ENCODE data around the gene CGREF1.

Gene CGREF1

DNA sequence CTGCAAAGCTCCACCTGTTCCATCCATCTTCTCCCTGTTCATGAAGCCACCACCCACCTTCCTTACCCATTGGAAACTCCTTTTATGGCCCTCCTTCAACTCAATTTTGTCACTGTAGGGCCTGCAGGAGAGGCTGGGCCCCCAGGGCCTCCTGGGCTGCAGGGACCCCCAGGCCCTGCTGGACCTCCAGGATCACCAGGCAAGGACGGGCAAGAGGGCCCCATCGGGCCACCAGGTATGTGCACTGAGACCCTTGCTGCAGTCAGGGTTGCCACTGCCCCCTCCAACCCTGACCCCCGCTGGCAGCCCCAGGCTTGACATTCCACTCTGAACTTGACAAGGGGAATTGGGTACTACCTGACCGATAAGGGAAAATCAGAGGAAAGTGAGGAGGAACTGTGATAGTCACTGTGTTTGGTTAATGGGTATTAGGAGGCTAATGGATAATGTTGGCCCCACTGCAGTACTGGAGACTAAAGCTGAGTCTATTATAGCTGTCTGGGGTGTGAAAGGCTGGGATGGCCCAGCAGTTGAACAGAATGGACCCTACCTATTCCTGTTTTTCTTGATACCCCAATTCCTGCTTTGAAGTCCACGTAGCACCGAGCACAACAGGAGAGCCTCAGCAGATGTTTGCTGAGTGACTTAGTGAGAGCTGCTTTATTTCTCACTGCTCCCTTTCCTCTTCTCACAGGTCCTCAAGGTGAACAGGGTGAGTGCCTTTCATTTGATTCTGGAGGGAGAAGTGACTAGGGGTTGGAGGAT lies 34.4 kb downstream of the CGREF1 start:
- ChIA-PET CTCF (interaction anchor here (0.7 to 2.9 kb wide), 6 partner anchors 9 to 196 kb away, joined by 3 to 11 read pairs (median 3); no protein-coding TSS in a partner anchor), POLR2A (interaction anchor here (0.6 to 4.1 kb wide), 3 partner anchors 12 to 68 kb away, joined by 4 to 45 read pairs (median 7); partner anchors contain the start of gene OST4)
- Histone ChIP-seq H3K4me3 (ENCODE audit: low read depth, low read length) (no peak overlapping the region), H3K36me3 (ENCODE audit: control insufficient read depth in 2 of 2, insufficient read depth in 1 of 2, low read length in 2 of 2) (peaks cover 0 to 7% of the 10 kb centered on the region in 2 experiments; a peak in 1 of 3 replicates), H3K9me3 (ENCODE audit: control insufficient read depth, insufficient read depth, low read depth, low read length) (no peaks in the 10 kb centered on the region), H3K4me1 (ENCODE audit: control insufficient read depth, insufficient read depth, low read length) (peaks cover 8% of the 10 kb centered on the region), H3K27ac (ENCODE audit: extremely low read depth, low read depth, low read length) (no peak overlapping the region)
- TF ChIP-seq KLF8 (tag by site-specific recombination; IDR thresholded peaks at IDR 0.05) (no peak), PRDM1 (tag by site-specific recombination; IDR thresholded peaks at IDR 0.05) (no peak), GLIS2 (tag by site-specific recombination; IDR thresholded peaks at IDR 0.05) (peak; percentile 42; the same call in 1 of the 2 replicates), ZNF785 (tag by site-specific recombination; IDR thresholded peaks at IDR 0.05) (no peak), KLF9 (tag by site-specific recombination; IDR thresholded peaks at IDR 0.05; ENCODE audit: low read depth) (no peak), ZBTB48 (tag by site-specific recombination; IDR thresholded peaks at IDR 0.05) (peak; percentile 19; the same call in 1 of the 2 replicates)
- TF ChIP-seq, protein P1, sequence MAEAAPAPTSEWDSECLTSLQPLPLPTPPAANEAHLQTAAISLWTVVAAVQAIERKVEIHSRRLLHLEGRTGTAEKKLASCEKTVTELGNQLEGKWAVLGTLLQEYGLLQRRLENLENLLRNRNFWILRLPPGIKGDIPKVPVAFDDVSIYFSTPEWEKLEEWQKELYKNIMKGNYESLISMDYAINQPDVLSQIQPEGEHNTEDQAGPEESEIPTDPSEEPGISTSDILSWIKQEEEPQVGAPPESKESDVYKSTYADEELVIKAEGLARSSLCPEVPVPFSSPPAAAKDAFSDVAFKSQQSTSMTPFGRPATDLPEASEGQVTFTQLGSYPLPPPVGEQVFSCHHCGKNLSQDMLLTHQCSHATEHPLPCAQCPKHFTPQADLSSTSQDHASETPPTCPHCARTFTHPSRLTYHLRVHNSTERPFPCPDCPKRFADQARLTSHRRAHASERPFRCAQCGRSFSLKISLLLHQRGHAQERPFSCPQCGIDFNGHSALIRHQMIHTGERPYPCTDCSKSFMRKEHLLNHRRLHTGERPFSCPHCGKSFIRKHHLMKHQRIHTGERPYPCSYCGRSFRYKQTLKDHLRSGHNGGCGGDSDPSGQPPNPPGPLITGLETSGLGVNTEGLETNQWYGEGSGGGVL (tag by site-specific recombination; IDR thresholded peaks at IDR 0.05), result no peak

- H3K27ac ChIP-seq (ENCODE audit: extremely low read depth, low read depth, low read length), result no peak overlapping the region
- no peaks in the 10 kb centered on the region for H3K9me3 ChIP-seq (ENCODE audit: control insufficient read depth, insufficient read depth, low read depth, low read length)
- peaks cover 8% of the 10 kb centered on the region for H3K4me1 ChIP-seq (ENCODE audit: control insufficient read depth, insufficient read depth, low read length)
- CTCF ChIA-PET, result interaction anchor here (0.6 to 2.9 kb wide), 5 partner anchors 11 to 286 kb away, joined by 3 to 11 read pairs (median 4); no protein-coding TSS in a partner anchor
- no peaks in the 10 kb centered on the region for H3K36me3 ChIP-seq (ENCODE audit: control insufficient read depth in 2 of 2, insufficient read depth in 1 of 2, low read length in 2 of 2)
- POLR2A ChIA-PET, result interaction anchor here (0.6 to 4.1 kb wide), 5 partner anchors 11 to 152 kb away, joined by 4 to 45 read pairs (median 7); partner anchors contain the start of genes AGBL5 and OST4
- TF ChIP-seq SCRT2 (tag by site-specific recombination; IDR thresholded peaks at IDR 0.05) (0 out of 2 replicates have a peak, but pooled peaks have one; percentile 11), ZNF837 (tag by site-specific recombination; IDR thresholded peaks at IDR 0.05) (no peak), ZNF449 (tag by site-specific recombination; IDR thresholded peaks at IDR 0.05) (0 out of 2 replicates have a peak, but pooled peaks have one; percentile 34), ZNF112 (tag by site-specific recombination; IDR thresholded peaks at IDR 0.05) (no peak)
- no peak overlapping the region for H3K4me3 ChIP-seq (ENCODE audit: low read depth, low read length)
Observed at GRCh38 chr2:27083410-27084296, 35.3 kb downstream of the CGREF1 start.

DNA sequence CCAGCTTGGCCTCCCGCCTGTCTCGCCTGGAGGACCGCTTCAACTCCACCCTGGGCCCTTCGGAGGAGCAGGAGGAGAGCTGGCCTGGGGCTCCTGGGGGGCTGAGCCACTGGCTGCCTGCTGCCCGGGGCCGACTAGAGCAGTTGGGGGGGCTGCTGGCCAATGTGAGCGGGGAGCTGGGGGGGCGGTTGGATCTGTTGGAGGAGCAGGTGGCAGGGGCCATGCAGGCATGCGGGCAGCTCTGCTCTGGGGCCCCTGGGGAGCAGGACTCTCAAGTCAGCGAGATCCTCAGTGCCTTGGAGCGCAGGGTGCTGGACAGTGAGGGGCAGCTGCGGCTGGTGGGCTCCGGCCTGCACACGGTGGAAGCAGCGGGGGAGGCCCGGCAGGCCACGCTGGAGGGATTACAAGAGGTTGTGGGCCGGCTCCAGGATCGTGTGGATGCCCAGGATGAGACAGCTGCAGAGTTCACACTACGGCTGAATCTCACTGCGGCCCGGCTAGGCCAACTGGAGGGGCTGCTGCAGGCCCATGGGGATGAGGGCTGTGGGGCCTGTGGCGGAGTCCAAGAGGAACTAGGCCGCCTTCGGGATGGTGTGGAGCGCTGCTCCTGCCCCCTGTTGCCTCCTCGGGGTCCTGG lies 36.0 kb downstream of the CGREF1 start:
- Histone ChIP-seq H3K4me1 (ENCODE audit: control insufficient read depth, insufficient read depth, low read length) (peaks cover 8% of the 10 kb centered on the region), H3K36me3 (ENCODE audit: control insufficient read depth in 2 of 2, insufficient read depth in 1 of 2, low read length in 2 of 2) (no peaks in the 10 kb centered on the region), H3K27ac (ENCODE audit: extremely low read depth, low read depth, low read length) (no peak overlapping the region), H3K9me3 (ENCODE audit: control insufficient read depth, insufficient read depth, low read depth, low read length) (no peaks in the 10 kb centered on the region), H3K4me3 (ENCODE audit: low read depth, low read length) (no peak overlapping the region)
- TF ChIP-seq ZNF292 (tag by site-specific recombination; IDR thresholded peaks at IDR 0.05; ENCODE audit: borderline replicate concordance, low read depth) (no peak), SP3 (tag by site-specific recombination; IDR thresholded peaks at IDR 0.05) (no peak), ZFHX2 (tag by site-specific recombination; conservative IDR thresholded peaks at IDR 0.05) (0 out of 2 replicates have a peak, but pooled peaks have one; percentile 1), ZFP37 (tag by site-specific recombination; IDR thresholded peaks at IDR 0.05) (no peak)
- TF ChIP-seq, protein P2, sequence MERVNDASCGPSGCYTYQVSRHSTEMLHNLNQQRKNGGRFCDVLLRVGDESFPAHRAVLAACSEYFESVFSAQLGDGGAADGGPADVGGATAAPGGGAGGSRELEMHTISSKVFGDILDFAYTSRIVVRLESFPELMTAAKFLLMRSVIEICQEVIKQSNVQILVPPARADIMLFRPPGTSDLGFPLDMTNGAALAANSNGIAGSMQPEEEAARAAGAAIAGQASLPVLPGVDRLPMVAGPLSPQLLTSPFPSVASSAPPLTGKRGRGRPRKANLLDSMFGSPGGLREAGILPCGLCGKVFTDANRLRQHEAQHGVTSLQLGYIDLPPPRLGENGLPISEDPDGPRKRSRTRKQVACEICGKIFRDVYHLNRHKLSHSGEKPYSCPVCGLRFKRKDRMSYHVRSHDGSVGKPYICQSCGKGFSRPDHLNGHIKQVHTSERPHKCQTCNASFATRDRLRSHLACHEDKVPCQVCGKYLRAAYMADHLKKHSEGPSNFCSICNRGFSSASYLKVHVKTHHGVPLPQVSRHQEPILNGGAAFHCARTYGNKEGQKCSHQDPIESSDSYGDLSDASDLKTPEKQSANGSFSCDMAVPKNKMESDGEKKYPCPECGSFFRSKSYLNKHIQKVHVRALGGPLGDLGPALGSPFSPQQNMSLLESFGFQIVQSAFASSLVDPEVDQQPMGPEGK (tag by site-specific recombination; IDR thresholded peaks at IDR 0.05), result no peak
- CTCF ChIA-PET, result interaction anchor here (1.4 kb wide), 1 partner anchor 237 kb away, joined by 8 read pairs; no protein-coding TSS in a partner anchor
- POLR2A ChIA-PET, result interaction anchor here (1.2 to 4.1 kb wide), 3 partner anchors 11 to 32 kb away, joined by 6 to 45 read pairs (median 23); partner anchors contain the start of genes AGBL5 and OST4

All from HEK293 (cell line).